ENCODE measurements around the gene TVP23B.

GRCh38 chr17:18772471-18772870 is 8.5 kb upstream of the TVP23B start:
- no peak for TF ChIP-seq CTCF (IDR thresholded peaks at IDR 0.05)
- no peak for TF ChIP-seq EP300 (IDR thresholded peaks at IDR 0.05)
